NOMO-1 (cell line): ENCODE results near the gene DGCR6.
"Not testable (repeated sequence)": the region's sequence is repeated elsewhere in the genome, so short reads cannot be mapped to it uniquely, and the experiment has no call there.

Experiments
- DNase-seq, 2 experiments: peaks; one replicate each; lab custom pipeline; 2025; ENCODE audit not compliant: unreplicated experiment in 2 of 2; lab: John Stamatoyannopoulos, UW

DGCR6 gene

DNA sequence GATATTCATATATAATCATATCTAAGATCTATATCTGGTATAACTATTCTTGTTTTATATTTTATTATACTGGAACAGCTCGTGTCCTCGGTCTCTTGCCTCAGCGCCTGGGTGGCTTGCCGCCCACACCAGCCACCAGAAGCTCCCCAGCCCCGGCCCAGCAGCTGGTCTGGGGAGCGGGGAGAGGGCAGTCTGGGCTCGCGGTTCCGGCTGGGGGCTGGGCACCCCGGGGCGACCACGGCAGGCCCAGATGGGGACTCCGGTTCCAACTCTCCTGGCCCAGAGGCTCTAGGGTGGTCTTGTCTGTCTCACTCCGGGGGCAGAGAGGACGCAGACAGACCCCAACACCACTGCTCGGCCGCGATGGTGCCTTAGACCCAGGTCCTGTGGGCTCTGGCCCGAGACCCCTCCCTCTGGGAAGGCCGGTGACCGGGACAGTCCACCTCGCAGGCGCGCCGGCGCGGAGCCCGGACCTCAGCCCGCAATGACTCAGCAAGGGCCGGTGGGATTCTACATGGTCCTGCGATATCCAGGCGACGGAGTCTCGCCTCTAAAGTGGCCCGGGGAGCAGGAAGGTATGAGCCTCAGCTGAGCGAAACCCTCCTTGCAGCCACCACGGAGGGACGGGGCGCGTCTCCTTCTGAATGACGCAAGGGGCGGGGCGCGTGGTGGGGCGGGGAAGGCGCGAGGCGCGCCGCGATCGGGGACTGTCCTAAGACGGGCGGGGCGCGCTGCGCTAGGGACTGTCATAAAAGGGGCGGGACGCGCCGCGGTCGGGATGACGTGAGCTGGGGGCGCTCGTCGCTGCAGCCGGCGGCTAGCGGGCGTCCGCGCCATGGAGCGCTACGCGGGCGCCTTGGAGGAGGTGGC, at the start of gene DGCR6:
Gene DGCR6 (plus strand): TSS at position 781 of the 870 bp plus-strand sequence. CDS start 55 bp downstream, at position 836.
- no peak for DNase-seq

DNA sequence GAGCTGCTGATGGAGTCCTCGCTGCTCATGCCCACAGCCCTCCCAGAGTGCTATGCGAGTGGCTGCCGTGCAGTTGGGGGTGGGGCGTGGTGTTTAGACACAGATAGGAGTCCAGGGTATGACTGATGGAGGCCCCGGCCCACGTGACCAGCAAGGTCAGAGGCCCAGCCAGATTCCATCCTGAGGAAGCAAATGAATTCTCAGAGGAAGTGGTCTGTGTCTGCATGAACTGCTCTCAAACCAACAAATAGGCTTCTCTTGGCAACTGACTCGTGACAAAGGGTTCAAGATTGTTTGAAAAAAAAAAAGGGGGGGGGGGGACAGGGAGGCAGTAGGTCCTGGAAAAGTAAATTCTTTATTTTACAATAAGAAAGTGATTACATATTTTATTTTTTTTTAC, 46.8 kb upstream of the DGCR6 start:
- DNase-seq: not testable (repeated sequence)

DNA sequence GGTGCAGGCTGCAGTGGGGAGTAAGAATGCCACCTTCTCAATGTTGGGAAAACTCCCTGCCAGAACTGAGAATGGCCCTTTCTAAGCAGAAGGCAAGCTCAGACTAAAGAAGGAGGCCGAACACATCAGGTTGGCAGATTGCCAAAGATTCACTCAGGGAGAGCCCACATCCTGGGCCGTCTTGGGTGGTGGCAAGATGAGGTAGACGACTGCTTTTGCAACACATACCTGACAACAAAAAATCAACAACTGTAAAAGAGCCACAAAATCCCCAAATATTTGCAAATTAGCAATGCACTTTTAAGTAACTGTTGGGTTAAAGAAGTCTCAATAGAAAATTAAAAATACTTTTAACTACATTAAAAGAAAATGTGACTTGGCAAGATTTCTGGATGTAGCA, 24.9 kb upstream of the DGCR6 start:
- DNase-seq: not testable (repeated sequence)

GRCh38 chr22:18884465-18884864, 21.7 kb upstream of the DGCR6 start:
- DNase-seq: not testable (repeated sequence)

- DNase-seq: no peak
Measured at GRCh38 chr22:18888115-18888514, 18.0 kb upstream of the DGCR6 start.

DNA sequence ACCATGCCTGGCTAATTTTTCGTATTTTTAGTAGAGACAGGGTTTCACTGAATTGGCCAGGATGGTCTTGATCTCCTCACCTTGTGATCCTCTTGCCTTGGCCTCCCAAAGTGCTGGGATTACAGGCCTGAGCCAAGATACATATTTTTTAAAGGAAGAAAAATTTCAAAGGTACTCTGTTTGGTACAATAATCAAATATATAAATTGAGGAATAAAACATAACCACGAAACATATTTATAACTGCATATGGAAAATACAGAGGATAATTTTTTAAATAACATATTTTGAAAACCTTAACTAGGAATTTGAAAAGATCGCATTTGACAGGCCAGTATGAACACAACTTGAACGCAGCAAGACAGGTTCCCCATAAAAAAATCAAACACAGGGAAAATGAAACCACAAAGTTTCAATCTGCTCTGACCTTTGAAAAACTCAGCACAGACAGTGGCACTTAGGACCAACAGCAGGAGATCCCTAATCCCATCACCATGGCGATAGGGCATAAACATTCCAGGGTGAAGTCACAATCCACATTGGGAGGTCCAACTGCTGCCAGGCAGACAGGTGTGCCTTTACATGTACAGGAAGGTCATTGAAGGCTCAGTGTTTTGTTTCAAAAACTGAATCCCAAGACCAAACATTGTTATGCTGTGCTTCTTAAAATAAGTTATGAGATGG, 15.5 kb upstream of the DGCR6 start:
- not testable (repeated sequence) for DNase-seq

GRCh38 chr22:18893775-18894174, 12.3 kb upstream of the DGCR6 start:
- not testable (repeated sequence) for DNase-seq

GRCh38 chr22:18896037-18896657, 10.0 kb upstream of the DGCR6 start:
- not testable (repeated sequence) for DNase-seq

- DNase-seq: not testable (repeated sequence)
Measured at GRCh38 chr22:18906410-18906745, 258 bp downstream of the DGCR6 start.

DNA sequence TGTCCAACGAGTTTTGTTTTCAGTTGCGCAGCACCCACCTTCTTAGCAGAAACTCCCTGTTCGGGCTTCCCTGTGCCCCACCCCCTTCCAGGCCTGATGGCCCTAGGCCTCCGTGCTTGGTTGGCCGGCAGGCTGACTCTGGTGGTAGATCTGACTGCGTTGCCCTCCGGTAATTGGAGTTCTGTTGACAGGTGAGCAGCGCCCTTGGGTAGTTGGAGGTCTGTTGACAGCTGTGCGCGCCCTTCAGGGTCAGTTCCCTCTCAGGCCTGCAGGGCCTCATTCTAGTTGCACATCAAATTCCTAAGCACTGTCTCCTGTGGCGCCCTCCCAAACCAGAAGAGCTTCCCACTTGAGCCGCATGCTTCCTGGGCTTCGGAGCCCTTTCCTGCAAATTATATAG, 776 bp downstream of the DGCR6 start:
- no peak for DNase-seq

DNA sequence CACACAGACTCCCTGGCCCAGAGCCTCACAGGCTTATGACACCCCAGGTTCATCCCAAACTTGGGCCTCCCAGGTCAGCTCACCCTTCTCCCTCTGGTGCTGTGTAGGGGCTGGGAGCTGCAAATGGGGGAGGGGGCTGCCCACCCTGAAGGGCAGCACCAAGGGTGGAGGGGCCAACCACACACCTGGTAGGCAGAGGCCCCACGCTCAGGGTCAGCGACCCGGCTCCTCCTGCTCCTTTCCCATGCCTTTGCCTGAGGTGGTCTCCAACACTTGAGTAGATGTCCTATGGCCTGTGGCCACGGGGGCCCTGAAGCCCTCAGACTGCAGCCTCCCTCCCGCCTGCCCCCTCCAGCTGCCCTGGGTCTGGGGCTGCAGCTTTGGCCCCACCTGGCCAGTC, 3.4 kb downstream of the DGCR6 start:
- DNase-seq: no peak

DNA sequence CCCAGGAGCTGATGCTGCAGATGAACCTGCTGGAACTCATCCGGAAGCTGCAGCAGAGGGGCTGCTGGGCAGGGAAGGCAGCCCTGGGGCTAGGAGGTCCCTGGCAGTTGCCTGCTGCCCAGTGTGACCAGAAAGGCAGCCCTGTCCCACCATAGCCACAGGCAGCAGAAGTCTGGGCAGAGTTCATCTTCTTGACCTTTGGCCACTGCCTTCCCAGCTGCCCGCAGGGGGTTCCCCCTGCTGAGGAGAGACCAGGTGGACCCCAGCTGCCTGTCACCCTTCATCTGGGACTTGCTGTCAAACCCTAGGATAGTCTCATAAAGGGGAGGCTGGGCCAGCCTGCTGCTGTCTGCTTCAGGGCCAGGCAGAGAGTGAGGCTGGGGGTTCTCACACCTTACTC, 5.4 kb downstream of the DGCR6 start:
- DNase-seq: not testable (repeated sequence)

DNA sequence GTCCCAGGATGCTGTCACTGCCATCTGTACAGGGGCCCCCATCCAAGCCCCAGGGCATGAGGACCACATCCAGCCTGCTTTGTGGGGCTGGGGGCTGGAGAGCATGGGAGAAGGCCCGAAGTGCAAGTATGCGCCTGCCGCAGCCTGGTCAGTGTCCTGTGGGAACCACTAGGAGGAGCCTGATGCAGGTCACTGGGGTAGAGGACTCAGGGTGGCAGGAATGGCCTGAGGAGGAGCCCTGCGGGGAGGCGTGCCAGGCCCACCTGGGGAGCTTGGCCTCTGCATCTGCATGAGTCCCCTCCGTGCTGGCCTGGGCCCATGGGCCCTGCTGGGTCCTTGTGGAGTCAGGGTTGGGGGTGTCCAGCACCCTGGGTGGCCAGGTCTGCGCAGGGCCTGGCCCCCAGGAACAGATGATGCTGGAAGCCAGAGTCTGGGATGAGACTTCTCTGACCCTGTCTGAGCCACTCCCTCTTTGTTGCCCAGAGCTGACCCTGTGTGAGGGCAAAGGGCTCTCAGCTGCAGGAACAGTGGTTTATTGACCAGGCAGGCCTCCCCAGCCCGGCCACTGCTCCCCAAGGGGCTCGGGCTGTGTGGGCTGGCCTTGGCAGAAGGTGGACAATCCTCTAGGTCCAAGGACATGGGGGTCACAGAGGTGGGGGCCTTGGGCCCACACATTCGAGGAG, 6.3 kb downstream of the DGCR6 start:
- not testable (repeated sequence) for DNase-seq

DNA sequence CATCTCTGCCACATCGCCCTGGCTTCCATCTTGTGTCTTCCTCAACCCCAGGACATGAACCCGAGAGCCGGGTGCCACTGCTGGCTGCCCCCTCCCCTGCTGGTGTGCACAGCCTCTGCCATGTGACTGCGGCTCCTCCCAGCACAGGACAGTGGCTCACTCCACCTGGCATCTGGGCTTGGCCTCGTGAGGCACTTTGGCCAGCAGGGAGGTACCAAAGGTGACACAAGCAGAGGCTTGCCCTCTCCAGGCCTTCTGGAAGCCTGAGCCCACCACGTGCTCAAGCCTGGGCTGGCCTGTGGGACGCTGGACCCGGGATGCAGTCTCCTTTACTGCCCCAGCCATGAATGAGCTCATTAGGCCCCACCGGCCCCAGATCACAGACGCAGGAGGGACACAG, 8.4 kb downstream of the DGCR6 start:
- DNase-seq: not testable (repeated sequence)

DNA sequence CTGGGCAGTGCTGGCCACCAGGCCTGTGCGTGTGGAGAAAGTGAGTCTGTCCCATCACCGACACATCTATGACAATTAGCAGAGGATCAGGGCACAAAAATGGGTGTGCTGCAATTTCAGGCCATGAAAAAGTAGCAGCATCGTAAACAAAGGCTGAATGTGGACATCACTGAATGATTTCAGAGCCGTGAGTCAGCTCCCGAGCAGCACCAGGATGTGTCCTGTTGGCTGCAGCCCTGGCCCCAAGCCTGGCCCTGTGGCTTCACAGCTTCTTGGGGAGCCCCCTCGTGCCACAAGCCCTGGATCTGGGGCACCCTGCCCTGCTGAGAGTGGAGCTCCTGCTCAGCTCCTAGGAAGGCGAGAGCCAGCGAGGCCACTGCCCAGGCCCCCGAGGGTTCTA, 9.4 kb downstream of the DGCR6 start:
- not testable (repeated sequence) for DNase-seq

GRCh38 chr22:18917818-18918217, 11.7 kb downstream of the DGCR6 start:
- DNase-seq: not testable (repeated sequence)

- not testable (repeated sequence) for DNase-seq
Measured at GRCh38 chr22:18920257-18920902, 14.3 kb downstream of the DGCR6 start.

GRCh38 chr22:18925368-18926064, 19.4 kb downstream of the DGCR6 start:
- DNase-seq: no peak

GRCh38 chr22:18927020-18927419, 20.9 kb downstream of the DGCR6 start:
- no peak for DNase-seq

DNA sequence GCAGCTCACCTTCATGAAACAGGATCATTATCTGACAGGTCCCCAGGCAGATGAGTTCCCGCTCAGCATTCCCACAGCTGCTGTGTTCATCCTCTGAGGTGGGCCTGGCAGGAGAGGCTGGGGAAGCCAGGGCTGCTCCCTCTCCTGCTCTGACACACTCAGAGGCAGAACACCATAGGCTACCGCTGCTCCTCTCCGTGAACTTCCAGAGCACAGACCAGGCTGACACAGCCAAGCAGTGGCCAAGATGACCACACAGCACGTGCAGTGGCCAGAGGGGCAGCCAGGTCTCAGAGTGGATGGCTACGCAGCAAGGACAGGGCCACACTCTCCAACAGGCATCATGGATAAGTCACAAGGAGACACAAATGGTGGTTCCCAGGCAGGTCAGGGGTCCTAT, 21.5 kb downstream of the DGCR6 start:
- no peak for DNase-seq
